ENCODE data around the gene EMILIN3. TPM values are rescaled to one million over a fixed set of nuclear protein-coding genes. Genes with fewer than 3 reads are reported as not detected.

Gene EMILIN3
- total RNA-seq, 1 donor from 2014 or later = 0.20 TPM

DNA sequence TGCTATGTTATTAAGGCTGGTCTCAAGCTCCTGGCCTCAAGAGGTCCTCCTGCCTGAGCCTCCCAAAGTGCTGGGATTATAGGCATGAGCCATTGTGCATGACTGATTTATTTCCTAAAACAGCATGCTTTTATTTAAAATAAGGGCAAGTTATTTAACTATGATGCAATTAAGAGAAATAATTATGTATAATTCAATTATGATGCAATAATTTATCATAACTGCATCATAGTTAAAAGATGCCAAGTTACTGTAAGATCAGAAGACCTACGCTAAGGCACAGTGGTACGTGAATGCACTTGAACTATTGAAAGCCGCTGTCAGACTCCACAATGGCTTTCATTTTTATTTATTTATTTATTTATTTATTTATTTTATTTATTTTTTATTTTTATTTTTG, 24.3 kb upstream of the EMILIN3 start:
- no peak overlapping the region for H3K4me3 Mint-ChIP-seq (ENCODE audit: unreplicated experiment)
- H3K4me1 ChIP-seq (ENCODE audit: insufficient read depth, low read length) = no peaks in the 10 kb centered on the region
- H3K27me3 ChIP-seq (ENCODE audit: insufficient read depth, low read length) = no peaks in the 10 kb centered on the region
- no peaks in the 10 kb centered on the region for H3K36me3 Mint-ChIP-seq (ENCODE audit: low read depth, unreplicated experiment)
- H4K20me1 ChIP-seq (ENCODE audit: insufficient read depth, low read length) = no peaks in the 10 kb centered on the region
- H3K9ac ChIP-seq (ENCODE audit: low read length) = no peak overlapping the region
- peaks cover 3% of the 10 kb centered on the region for H3K9me3 Mint-ChIP-seq (ENCODE audit: unreplicated experiment)
- no peak overlapping the region for H3K27ac ChIP-seq (ENCODE audit: low read depth, low read length)
- DNase-seq (ENCODE audit: low read depth) (no peak), FAIRE-seq (no peak)
- H3K4me3 ChIP-seq (ENCODE audit: insufficient read depth, low read depth, low read length) = no peak overlapping the region
- no peak overlapping the region for H3K27ac Mint-ChIP-seq (ENCODE audit: unreplicated experiment)
- H3K27me3 Mint-ChIP-seq (ENCODE audit: low read depth, unreplicated experiment) = peaks cover 21% of the 10 kb centered on the region
- no peaks in the 10 kb centered on the region for H3K36me3 ChIP-seq (ENCODE audit: insufficient read depth, low read length)
- TF ChIP-seq, protein P1, sequence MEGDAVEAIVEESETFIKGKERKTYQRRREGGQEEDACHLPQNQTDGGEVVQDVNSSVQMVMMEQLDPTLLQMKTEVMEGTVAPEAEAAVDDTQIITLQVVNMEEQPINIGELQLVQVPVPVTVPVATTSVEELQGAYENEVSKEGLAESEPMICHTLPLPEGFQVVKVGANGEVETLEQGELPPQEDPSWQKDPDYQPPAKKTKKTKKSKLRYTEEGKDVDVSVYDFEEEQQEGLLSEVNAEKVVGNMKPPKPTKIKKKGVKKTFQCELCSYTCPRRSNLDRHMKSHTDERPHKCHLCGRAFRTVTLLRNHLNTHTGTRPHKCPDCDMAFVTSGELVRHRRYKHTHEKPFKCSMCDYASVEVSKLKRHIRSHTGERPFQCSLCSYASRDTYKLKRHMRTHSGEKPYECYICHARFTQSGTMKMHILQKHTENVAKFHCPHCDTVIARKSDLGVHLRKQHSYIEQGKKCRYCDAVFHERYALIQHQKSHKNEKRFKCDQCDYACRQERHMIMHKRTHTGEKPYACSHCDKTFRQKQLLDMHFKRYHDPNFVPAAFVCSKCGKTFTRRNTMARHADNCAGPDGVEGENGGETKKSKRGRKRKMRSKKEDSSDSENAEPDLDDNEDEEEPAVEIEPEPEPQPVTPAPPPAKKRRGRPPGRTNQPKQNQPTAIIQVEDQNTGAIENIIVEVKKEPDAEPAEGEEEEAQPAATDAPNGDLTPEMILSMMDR (IDR thresholded peaks at IDR 0.05; ENCODE audit: insufficient read depth, low read depth, low read length) = no peak
- no peak for TF ChIP-seq EZH2 (IDR thresholded peaks at IDR 0.05; ENCODE audit: insufficient read depth, low read length)
- peaks cover 3% of the 10 kb centered on the region for H3K4me1 Mint-ChIP-seq (ENCODE audit: low read depth, unreplicated experiment)
- H3K79me2 ChIP-seq (ENCODE audit: insufficient read depth, low read length) = no peaks in the 10 kb centered on the region
- H3K9me3 ChIP-seq (ENCODE audit: insufficient read depth, low read depth, low read length) = no peaks in the 10 kb centered on the region
- H3K4me2 ChIP-seq (ENCODE audit: low read length) = no peak overlapping the region
- no peak overlapping the region for H2AFZ ChIP-seq (ENCODE audit: low read depth, low read length)

DNA sequence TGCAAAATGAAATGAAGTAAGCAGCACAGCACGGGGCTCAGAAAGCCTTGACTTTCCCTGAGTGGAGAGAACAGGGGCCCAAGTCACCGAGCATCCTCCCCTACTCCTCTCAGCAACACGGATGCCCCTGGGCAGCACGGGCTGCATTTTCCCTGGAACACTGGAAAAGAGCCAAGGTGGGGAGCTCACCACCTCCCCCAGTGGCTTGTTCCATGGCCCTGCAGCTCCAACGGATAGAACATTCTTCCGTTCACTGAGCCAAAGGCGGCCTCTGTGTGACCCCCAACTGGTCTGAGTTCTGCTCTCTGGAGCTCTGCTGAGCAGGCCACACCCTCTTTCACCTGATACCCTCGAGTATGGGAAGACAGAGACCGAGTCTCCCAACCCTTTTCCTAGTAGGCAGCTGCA, 20.8 kb upstream of the EMILIN3 start:
- Mint-ChIP-seq H3K36me3 (ENCODE audit: low read depth, unreplicated experiment) (no peaks in the 10 kb centered on the region), H3K27ac (ENCODE audit: unreplicated experiment) (no peak overlapping the region), H3K4me3 (ENCODE audit: unreplicated experiment) (no peak overlapping the region), H3K27me3 (ENCODE audit: low read depth, unreplicated experiment) (peaks cover 29% of the 10 kb centered on the region), H3K4me1 (ENCODE audit: low read depth, unreplicated experiment) (peaks cover 3% of the 10 kb centered on the region), H3K9me3 (ENCODE audit: unreplicated experiment) (peaks cover 3% of the 10 kb centered on the region)
- no peaks in the 10 kb centered on the region for H3K36me3 ChIP-seq (ENCODE audit: insufficient read depth, low read length)
- no peak overlapping the region for H3K4me2 ChIP-seq (ENCODE audit: low read length)
- FAIRE-seq (no peak), DNase-seq (ENCODE audit: low read depth) (no peak)
- no peak overlapping the region for H3K27ac ChIP-seq (ENCODE audit: low read depth, low read length)
- TF ChIP-seq, protein P1 (IDR thresholded peaks at IDR 0.05; ENCODE audit: insufficient read depth, low read depth, low read length) = no peak
- TF ChIP-seq EZH2 (IDR thresholded peaks at IDR 0.05; ENCODE audit: insufficient read depth, low read length) = no peak
- no peaks in the 10 kb centered on the region for H3K27me3 ChIP-seq (ENCODE audit: insufficient read depth, low read length)
- no peaks in the 10 kb centered on the region for H4K20me1 ChIP-seq (ENCODE audit: insufficient read depth, low read length)
- H3K9ac ChIP-seq (ENCODE audit: low read length) = no peak overlapping the region
- no peaks in the 10 kb centered on the region for H3K9me3 ChIP-seq (ENCODE audit: insufficient read depth, low read depth, low read length)
- no peak overlapping the region for H2AFZ ChIP-seq (ENCODE audit: low read depth, low read length)
- no peaks in the 10 kb centered on the region for H3K79me2 ChIP-seq (ENCODE audit: insufficient read depth, low read length)
- H3K4me1 ChIP-seq (ENCODE audit: insufficient read depth, low read length) = no peaks in the 10 kb centered on the region
- H3K4me3 ChIP-seq (ENCODE audit: insufficient read depth, low read depth, low read length) = no peak overlapping the region

DNA sequence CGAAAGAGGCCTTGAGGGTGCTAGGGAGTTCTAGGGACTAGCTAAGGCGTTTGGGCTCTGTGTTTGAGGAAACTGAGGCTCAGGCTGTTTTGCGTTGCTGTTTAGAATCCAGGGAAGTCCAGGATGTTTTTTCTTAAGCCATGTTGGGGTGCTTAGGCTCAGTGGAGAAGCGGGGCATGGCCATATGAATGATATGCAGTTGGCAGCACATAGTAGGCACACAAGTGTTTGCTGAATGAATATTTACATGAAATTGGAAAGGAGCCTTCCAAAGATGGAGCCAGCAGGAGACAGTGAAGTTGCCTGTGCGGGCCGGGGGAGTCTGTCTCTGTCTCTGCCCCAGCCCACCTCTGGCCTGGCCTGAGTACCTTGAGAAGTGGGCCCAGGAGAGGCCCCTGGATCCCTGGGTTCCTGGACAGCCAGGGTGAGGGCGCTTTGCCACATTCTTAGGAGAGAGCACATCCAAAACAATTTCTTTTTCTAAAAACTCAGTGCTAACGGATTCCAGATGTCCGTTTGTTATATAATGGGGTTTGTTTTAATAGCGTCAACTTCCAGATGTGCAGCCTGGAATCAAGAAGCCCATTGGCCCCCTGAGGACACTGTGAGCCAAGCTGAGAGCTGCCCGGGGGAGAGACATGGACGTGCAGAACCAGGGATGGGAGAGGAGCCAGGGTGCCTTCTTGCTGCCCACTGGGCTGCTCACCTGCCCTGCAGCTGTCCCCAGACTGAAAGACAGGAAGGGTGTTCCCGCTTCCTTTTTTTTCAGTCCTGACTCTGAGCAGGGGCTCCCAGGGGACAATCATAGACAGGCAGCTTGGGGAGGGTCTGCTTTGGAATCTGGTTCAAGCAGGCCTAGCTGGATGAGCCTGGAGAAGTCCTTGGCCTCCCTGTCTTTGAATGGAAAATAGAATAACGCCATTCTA, 20.1 kb upstream of the EMILIN3 start:
- H3K36me3 Mint-ChIP-seq (ENCODE audit: low read depth, unreplicated experiment) = no peaks in the 10 kb centered on the region
- H3K9me3 Mint-ChIP-seq (ENCODE audit: unreplicated experiment) = peaks cover 3% of the 10 kb centered on the region
- H3K79me2 ChIP-seq (ENCODE audit: insufficient read depth, low read length) = no peaks in the 10 kb centered on the region
- H3K4me3 Mint-ChIP-seq (ENCODE audit: unreplicated experiment) = no peak overlapping the region
- H3K9ac ChIP-seq (ENCODE audit: low read length) = no peak overlapping the region
- H3K4me1 ChIP-seq (ENCODE audit: insufficient read depth, low read length) = no peaks in the 10 kb centered on the region
- no peak overlapping the region for H3K4me3 ChIP-seq (ENCODE audit: insufficient read depth, low read depth, low read length)
- peaks cover 3% of the 10 kb centered on the region for H3K4me1 Mint-ChIP-seq (ENCODE audit: low read depth, unreplicated experiment)
- FAIRE-seq (no peak), DNase-seq (ENCODE audit: low read depth) (no peak)
- no peak overlapping the region for H3K27ac ChIP-seq (ENCODE audit: low read depth, low read length)
- H4K20me1 ChIP-seq (ENCODE audit: insufficient read depth, low read length) = no peaks in the 10 kb centered on the region
- H3K4me2 ChIP-seq (ENCODE audit: low read length) = no peak overlapping the region
- TF ChIP-seq, protein P1 (IDR thresholded peaks at IDR 0.05; ENCODE audit: insufficient read depth, low read depth, low read length) = no peak
- H3K36me3 ChIP-seq (ENCODE audit: insufficient read depth, low read length) = no peaks in the 10 kb centered on the region
- no peaks in the 10 kb centered on the region for H3K9me3 ChIP-seq (ENCODE audit: insufficient read depth, low read depth, low read length)
- H3K27ac Mint-ChIP-seq (ENCODE audit: unreplicated experiment) = no peak overlapping the region
- H3K27me3 Mint-ChIP-seq (ENCODE audit: low read depth, unreplicated experiment) = peaks cover 30% of the 10 kb centered on the region
- no peaks in the 10 kb centered on the region for H3K27me3 ChIP-seq (ENCODE audit: insufficient read depth, low read length)
- H2AFZ ChIP-seq (ENCODE audit: low read depth, low read length) = no peak overlapping the region

Data from astrocyte (in vitro differentiated cells and primary cell).